K562 (cell line): ENCODE results near the gene FYTTD1. TPM values are rescaled to one million over a fixed set of nuclear protein-coding genes. Genes with fewer than 3 reads are reported as not detected.
A peak's percentile ranks its signal among the peaks of the same experiment; 100 is the strongest.

Source experiments
- AFF1 ChIP-seq, 2 experiments: fragments of 450-650 bp; IDR thresholded peaks; 2 replicates each; pipeline ENCODE4 v1.6.1; 2018; ENCODE audit warnings: mild to moderate bottlenecking in 2 of 2, low read depth in 1 of 2; ENCODE audit not compliant: partially characterized antibody in 2 of 2
- ARHGAP35 ChIP-seq: fragments of 450-650 bp; IDR thresholded peaks from 2 replicates; pipeline ENCODE4 v1.6.1; 2018; ENCODE audit not compliant: partially characterized antibody
- ARID2 ChIP-seq: fragments of 450-650 bp; IDR thresholded peaks from 2 replicates; pipeline ENCODE4 v1.6.1; 2017; ENCODE audit warnings: antibody characterized with exemption, mild to moderate bottlenecking
- CC2D1A ChIP-seq: fragments of 450-650 bp; IDR thresholded peaks from 2 replicates; pipeline ENCODE4 v1.6.1; 2017; ENCODE audit warnings: mild to moderate bottlenecking
- EGR1 ChIP-seq: fragments of 450-650 bp; conservative IDR thresholded peaks from 2 replicates; pipeline ENCODE4 v1.6.1; 2017; ENCODE audit warnings: mild to moderate bottlenecking
- ETV6 ChIP-seq, 3 experiments: fragments of 150-350 bp in 1 of 3; sonication (generic) in 1 of 3; formaldehyde crosslinking in 1 of 3; IDR thresholded peaks; 2 replicates each; pipeline versions ENCODE4 v1.6.1 to v1.8.0; 2014 to 2022; ENCODE audit warnings: borderline replicate concordance in 2 of 3, low read depth in 2 of 3, antibody characterized with exemption in 1 of 3, low read length in 1 of 3, mild to moderate bottlenecking in 1 of 3, missing genetic modification reagents in 1 of 3
- FOS ChIP-seq: IDR thresholded peaks from 3 replicates; pipeline ENCODE4 v1.6.1; 2011; ENCODE audit not compliant: insufficient read length; ENCODE audit errors: extremely low read depth
- HLTF ChIP-seq: fragments of 450-650 bp; IDR thresholded peaks from 2 replicates; pipeline ENCODE4 v1.6.1; 2016
- MBD2 ChIP-seq: sonication (generic); IDR thresholded peaks from 2 replicates; pipeline ENCODE4 v1.6.1; 2016; ENCODE audit warnings: low read depth, borderline replicate concordance
- MITF ChIP-seq: IDR thresholded peaks from 2 replicates; pipeline ENCODE4 v1.6.1; 2014; ENCODE audit warnings: antibody characterized with exemption
- MTA1 ChIP-seq: fragments of 450-650 bp; IDR thresholded peaks from 2 replicates; pipeline ENCODE4 v1.6.1; 2017; ENCODE audit warnings: borderline replicate concordance
- NEUROD1 ChIP-seq: fragments of 150-350 bp; IDR thresholded peaks from 2 replicates; pipeline ENCODE4 v1.6.1; 2014; ENCODE audit warnings: borderline replicate concordance, low read length, low read depth; ENCODE audit not compliant: partially characterized antibody
- NFATC3 ChIP-seq: fragments of 450-650 bp; IDR thresholded peaks from 2 replicates; pipeline ENCODE4 v1.6.1; 2017; ENCODE audit warnings: mild to moderate bottlenecking
- PHB ChIP-seq: fragments of 250-450 bp; sonication (Bioruptor Pico); IDR thresholded peaks from 2 replicates; pipeline ENCODE4 v1.5.0; 2021
- RBM14 ChIP-seq: fragments of 200-400 bp; formaldehyde crosslinking; IDR thresholded peaks from 2 replicates; pipeline ENCODE4 v1.6.1; 2018; ENCODE audit warnings: low read depth, mild to moderate bottlenecking, low read length, moderate library complexity, borderline replicate concordance; ENCODE audit not compliant: insufficient read depth
- RFX1 ChIP-seq: fragments of 450-650 bp; IDR thresholded peaks from 2 replicates; pipeline ENCODE4 v1.6.1; 2016; ENCODE audit warnings: mild to moderate bottlenecking, moderate library complexity
- RUNX1 ChIP-seq: sonication (generic); IDR thresholded peaks from 2 replicates; pipeline ENCODE4 v1.6.1; 2016; ENCODE audit warnings: antibody characterized with exemption, low read depth
- SMAD1 ChIP-seq: fragments of 150-350 bp; IDR thresholded peaks from 2 replicates; pipeline ENCODE4 v1.6.1; 2014; ENCODE audit warnings: low read length, low read depth; ENCODE audit not compliant: partially characterized antibody
- ZBTB17 ChIP-seq: fragments of 450-650 bp; formaldehyde crosslinking; IDR thresholded peaks from 2 replicates; pipeline ENCODE4 v1.4.0; 2020; ENCODE audit warnings: mild to moderate bottlenecking
- ZBTB7A ChIP-seq: IDR thresholded peaks from 2 replicates; pipeline ENCODE4 v1.6.1; 2011; ENCODE audit warnings: low read depth, mild to moderate bottlenecking, low read length, moderate library complexity, borderline replicate concordance; ENCODE audit not compliant: control insufficient read depth
- ZC3H4 ChIP-seq: sonication (generic); formaldehyde crosslinking; IDR thresholded peaks from 2 replicates; pipeline ENCODE4 v1.9.0; 2021; ENCODE audit warnings: missing genetic modification reagents, borderline replicate concordance
- ZFPM2 ChIP-seq: fragments of 250-450 bp; sonication (Bioruptor Pico); IDR thresholded peaks from 2 replicates; pipeline ENCODE4 v1.5.1; 2022; ENCODE audit warnings: mild to moderate bottlenecking
- ZNF165 ChIP-seq: fragments of 250-450 bp; sonication (Bioruptor Pico); IDR thresholded peaks from 2 replicates; pipeline ENCODE4 v1.4.0; 2020; ENCODE audit warnings: borderline replicate concordance
- ZNF184 ChIP-seq: sonication (generic); formaldehyde crosslinking; IDR thresholded peaks from 2 replicates; pipeline ENCODE4 v1.5.0; 2020; ENCODE audit warnings: missing genetic modification reagents
- ZNF586 ChIP-seq: fragments of 450-650 bp; formaldehyde crosslinking; conservative IDR thresholded peaks from 2 replicates; pipeline ENCODE4 v1.4.0; 2020; ENCODE audit warnings: mild to moderate bottlenecking, moderate library complexity
- ZNF655 ChIP-seq: fragments of 250-450 bp; sonication (Bioruptor Pico); IDR thresholded peaks from 2 replicates; pipeline ENCODE4 v1.5.0; 2021
- polyA plus RNA-seq, 8 experiments: library from polyadenylated mRNA; depleted of rRNA in 4 of 8; stranded (reverse) in 5 of 8; unstranded in 3 of 8; fragments of >200 nt; fragmentation: Nextera tagmentation in 2 of 8; fragmentation: Illumina TruSeq in 1 of 8; extraction: Ambion mirVana in 2 of 8; extraction: Trizol in 1 of 8; gene quantifications; 2 replicates each; pipeline versions ENCODE4 v1.2.1 to v1.2.3, GENCODE V29; 2011 to 2014; ENCODE audit warnings: inconsistent platforms in 1 of 8, missing spikeins in 1 of 8
- total RNA-seq, 7 experiments: library from RNA; depleted of rRNA in 6 of 7; stranded (reverse); fragments of >200 nt in 6 of 7; fragmentation: Illumina TruSeq in 2 of 7; extraction: Trizol in 2 of 7; gene quantifications; 2 replicates each; pipeline versions ENCODE4 v1.2.1 to v1.2.3, GENCODE V29; 2011 to 2021; ENCODE audit warnings: low replicate concordance in 1 of 7

FYTTD1 gene
- total and polyA plus RNA-seq, 9 of the 15 experiments (the other 6 are each of a cell fraction or from before 2014, with no cell fraction given): 35.7 to 106 (median 76.3) TPM

- TF ChIP-seq CC2D1A: 0 out of 2 replicates have a peak, but pooled peaks have one; percentile 53
- TF ChIP-seq ETV6 (IDR thresholded peaks at IDR 0.05; ENCODE audit: borderline replicate concordance in 1 of 2, low read depth in 2 of 2, low read length in 1 of 2): no peak
- TF ChIP-seq ETV6 (CRISPR knock-in tag; IDR thresholded peaks at IDR 0.05; ENCODE audit: borderline replicate concordance): no peak
- TF ChIP-seq RBM14: no peak
- TF ChIP-seq HLTF: peak; percentile 46; the same call in 1 of the 2 replicates
- TF ChIP-seq NFATC3: no peak
- TF ChIP-seq RUNX1: no peak
- no peak for TF ChIP-seq ZC3H4
- no peak for TF ChIP-seq ZNF165 (CRISPR knock-in tag)
- TF ChIP-seq ZBTB7A: no peak
- TF ChIP-seq MBD2: no peak
- TF ChIP-seq AFF1 (IDR thresholded peaks at IDR 0.05; ENCODE audit: low read depth in 1 of 2, partially characterized antibody in 2 of 2): peak; percentile 31 to 69
- no peak for TF ChIP-seq ZBTB17 (CRISPR knock-in tag)
- TF ChIP-seq MTA1: 0 out of 2 replicates have a peak, but pooled peaks have one; percentile 31
- TF ChIP-seq RFX1: no peak
- no peak for TF ChIP-seq ZNF184
- 0 out of 2 replicates have a peak, but pooled peaks have one; percentile 47 for TF ChIP-seq ARID2
- no peak for TF ChIP-seq MITF
- no peak for TF ChIP-seq EGR1
- TF ChIP-seq NEUROD1: no peak
- TF ChIP-seq SMAD1: peak; percentile 9
- no peak for TF ChIP-seq ZFPM2
- TF ChIP-seq ZNF586 (CRISPR knock-in tag): no peak
- TF ChIP-seq ARHGAP35: no peak
- no peak for TF ChIP-seq ZNF655 (CRISPR knock-in tag)
- TF ChIP-seq PHB (CRISPR knock-in tag): no peak
- TF ChIP-seq FOS: no peak
Measured at GRCh38 chr3:197737319-197737649, 12.4 kb upstream of the FYTTD1 start (continued).
